ENCODE results near the gene ALX4.

The ALX4 gene

DNA sequence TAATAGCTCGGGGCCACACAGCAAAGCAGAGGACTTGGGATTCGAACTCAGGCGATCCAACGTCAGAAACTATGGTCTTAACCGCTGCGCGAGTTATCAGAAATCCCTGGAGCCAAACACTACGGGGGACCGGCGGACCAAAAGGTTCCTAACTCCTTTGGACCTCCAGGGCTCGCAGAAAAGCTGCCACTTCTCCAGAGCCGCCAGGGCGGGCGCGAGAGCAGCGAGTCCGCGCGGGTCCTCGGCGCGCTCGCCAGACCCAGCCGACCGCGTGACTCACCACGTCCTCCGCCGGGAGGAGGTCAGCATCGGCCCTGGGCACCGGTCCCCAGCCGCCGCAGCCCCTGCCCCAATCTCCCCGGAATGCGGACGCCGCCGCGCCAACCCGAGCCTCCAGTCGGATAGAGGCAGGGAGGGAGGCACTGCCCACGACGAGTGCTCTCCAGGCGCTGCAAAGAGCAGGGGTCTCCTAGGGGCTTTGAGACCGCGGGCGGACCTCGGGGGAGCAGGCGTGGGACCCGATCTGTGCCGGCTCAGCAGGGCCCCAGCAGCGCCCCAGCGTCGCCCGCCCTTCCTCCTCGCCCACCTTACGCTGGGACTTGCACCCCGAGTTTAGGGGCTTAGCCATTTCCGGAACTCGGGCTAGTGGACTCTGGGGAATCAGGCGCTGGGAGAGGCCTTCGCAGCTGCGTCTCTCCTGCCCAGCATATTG lies 6.2 kb upstream of the ALX4 start:
- peak; percentile 22 for DNase-seq (ENCODE audit: low spot score)

DNA sequence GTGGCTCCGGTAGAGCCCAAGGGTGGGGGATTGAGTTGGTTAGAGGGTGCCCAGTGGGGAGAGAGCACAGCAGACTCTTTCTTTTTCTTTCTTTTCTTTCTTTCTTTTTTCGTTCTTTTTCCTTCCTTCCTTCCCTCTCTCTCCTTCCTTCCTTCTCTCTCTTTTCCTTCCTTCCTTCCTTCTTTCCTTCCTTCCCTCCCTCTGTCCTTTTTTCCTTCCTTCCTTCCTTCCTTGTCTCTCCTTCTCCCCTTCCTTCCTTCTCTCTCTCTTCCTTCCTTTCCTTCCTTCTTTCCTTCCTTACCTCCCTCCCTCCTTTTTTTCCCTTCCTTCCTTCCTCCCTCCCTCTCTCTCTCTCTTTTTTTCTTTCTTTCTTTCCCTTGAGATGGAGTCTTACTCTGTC lies 4.8 kb upstream of the ALX4 start:
- DNase-seq (ENCODE audit: low spot score): no peak

DNA sequence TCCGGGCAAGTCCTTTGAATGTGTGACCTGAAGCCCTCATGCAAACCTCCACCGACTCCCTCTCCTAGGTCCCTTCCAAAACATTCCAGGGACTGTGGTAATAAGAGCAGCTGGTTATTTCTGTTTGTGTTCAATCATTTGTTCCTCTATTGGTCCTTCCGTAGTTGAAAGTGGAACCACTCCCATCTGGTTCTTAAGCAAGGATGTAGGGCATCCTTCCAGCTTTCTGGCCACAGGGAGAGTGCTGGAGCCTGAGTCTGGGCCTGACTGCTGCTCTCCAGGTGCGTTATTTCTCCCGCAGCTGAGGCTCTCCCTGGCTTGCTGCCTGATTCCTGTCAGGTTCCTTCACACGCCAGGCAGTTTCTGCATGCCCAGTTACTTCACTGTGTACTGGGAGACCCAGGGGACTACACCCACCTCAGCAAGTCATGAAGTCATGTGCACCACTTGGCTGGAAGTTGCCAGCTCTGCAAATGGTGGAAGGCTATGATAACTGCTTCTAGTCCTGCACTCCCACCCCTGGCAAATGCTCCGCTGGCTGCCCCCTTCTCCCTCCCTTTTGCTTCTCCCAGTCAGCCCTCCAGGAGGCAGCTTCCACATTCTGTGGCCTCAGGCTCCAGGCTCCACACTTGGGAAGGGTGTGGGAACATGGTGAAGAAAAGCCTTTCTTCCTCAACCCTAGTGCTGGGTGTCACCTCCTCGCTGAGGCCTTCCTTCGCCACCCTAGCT lies 4.0 kb upstream of the ALX4 start:
- no peak for DNase-seq (ENCODE audit: low spot score)

DNA sequence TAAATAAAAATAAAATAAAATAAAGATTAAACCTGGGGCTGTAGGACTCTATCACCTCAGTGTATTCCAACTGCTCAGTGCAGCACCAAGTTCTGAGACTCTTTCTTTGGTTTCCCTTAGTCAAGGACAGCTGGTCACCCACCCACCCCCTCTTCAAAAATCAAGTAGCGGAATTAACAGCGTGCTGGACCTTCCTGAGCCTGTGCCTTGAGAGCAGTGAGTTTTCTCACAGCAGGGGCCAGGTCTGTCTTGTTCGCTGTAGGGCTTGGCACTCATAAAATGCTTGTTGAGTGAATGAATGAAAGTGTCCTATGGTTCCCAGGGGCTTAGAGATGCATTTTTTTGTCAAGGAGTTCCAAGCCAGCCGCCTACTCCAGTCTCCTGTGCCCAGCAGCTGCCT lies 2.9 kb upstream of the ALX4 start:
- DNase-seq (ENCODE audit: low spot score): no peak

- no peak for DNase-seq (ENCODE audit: low spot score)
Observed at GRCh38 chr11:44311339-44312261, 1.7 kb upstream of the ALX4 start.

DNA sequence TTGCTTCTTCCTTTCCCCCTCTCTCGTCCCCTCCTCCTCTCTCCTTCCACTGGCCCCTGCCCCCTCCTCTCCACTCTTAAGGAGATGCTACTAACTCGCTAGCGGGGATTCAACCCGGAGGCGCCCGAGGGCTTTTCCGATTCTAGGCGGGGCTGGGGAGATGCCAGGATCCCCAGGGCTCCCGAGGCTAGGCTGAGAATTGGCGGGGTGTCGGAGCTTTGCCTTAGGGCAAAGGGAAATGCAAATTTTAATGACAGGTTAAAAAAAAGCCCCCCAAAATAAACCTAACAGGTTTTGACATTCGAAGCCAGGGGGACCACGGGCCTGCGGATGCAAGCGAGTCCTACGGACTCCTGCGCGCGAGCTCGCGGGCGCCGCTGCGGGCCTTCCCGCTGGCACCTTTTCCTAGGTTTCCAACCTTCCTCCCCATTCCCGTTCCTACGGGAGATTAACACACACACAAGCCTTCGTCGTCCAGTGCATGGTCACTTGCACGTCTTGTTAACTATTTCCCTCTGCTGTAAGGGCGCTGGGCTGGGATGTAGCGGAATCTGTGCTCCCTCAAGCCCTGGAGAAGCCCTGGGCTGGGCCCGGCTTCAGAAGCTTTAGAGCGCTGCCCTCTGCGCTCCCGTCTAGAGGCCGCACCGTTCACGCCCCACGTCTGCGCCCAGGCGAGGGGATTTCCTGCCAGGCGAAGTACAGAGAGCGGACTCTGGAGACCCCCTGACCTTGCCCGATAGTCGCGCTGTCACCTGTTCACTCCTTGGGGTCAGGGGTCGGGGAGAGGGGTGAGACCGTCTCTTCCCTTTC lies 729 bp upstream of the ALX4 start:
- no peak for DNase-seq (ENCODE audit: low spot score)

DNA sequence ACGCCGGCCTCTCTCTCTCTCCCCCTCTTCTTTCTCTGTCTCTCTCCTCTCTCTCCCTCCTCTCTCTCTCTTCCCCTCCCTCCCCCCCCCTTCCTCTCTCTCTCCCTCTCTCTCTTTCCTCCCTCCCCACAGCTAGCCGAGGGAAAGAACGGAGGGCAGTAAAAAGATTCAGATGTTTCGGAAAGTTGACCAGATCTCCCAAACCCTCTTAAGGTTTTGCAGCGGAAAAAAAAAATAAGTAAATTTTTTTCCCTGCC lies 195 bp upstream of the ALX4 start:
- no peak for DNase-seq (ENCODE audit: low spot score)

DNA sequence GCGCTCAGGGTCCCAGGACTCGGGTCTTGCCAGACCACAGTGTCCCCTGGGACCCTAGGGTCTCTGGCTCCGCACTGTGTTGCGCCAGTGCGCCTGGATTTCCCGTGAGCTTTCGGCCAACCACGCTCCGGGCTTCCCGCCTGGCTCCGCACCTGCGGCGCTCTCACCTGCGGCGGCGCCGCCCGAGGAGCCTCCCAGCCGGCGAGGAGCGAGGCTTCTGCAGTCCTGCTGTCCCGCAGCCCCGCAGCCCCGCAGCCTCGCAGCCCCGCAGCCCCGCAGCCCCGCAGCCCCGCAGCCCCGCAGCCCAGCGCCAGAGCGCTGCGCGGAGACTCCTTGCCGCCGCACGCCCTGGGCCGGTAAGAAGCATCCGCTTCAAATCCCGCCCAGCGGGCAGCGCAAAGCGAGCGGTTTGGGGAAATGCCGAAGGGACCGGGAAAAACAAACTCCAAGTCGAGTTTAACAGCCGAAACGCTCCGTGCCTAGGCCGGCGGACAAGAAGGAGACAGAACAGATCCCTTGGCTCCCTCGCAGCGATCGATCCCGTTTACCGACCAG lies 939 bp downstream of the ALX4 start:
- DNase-seq (ENCODE audit: low spot score): no peak

DNA sequence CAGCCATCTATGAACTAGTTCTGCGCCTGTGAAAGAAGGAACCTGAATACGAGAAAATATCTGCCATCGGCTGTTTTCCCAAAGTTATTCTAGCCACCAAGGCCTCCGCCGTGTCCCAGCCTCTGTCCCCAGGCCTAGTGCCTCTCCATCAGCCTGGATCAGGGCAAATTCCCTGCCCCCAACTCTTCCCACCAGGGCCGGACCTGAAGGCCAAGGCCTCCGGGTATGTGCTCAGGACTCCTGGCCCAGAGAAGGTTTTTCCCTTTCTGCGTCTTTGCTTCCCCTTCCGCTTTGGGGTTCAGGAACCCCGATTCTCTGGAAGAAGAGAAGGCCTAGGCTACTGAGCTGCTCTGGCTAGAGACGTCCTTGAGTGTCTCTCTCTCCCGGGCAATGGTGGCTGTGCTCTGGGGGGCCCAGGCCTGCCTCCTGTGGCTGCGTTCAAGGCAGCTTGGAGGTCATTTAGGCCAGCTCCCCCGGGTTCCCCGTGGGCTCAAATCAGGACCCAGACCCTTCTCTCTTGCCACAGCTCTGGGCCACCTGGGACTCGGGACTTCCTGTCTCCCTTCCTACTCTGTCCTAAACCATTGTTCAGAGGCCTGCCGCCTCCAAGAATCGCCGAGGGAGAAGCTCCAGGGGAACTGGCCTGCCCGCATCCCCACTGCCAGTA lies 1.6 kb downstream of the ALX4 start:
- DNase-seq (ENCODE audit: low spot score): no peak

DNA sequence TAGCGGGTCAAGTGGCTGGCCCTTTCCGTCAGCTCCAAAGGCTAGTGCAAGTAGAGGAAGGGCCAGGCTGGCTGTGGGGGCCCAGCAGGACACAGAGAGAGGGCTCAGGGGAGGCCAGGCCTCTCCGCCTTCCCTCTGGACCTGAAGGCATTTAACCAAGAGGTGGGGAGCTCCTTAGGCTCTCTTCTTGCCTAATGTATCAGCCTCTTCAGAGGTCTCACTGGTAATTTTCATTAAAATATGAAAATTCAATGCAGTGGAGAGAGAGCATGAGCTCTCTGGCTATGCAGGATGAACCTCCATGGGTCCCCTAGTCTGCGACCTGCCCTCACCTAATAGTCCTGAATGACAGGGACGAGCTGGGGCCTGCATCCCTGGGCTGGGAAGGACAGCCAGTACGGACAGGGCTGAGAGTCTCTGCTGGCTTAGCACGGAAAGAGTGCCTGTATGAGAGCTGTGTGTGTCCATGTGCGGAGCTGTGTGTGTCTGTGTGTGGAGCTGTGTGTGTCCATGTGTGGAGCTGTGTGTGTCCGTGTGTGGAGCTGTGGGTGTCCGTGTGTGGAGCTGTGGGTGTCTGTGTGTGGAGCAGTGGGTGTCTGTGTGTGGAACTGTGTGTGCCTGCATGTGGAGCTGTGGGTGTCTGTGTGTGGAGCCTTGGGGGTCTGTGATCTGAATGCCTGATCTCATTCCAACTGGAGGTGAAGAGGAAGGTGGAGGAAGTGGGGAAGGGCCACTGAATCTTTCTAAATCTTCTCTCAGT lies 2.4 kb downstream of the ALX4 start:
- no peak for DNase-seq (ENCODE audit: low spot score)

- DNase-seq (ENCODE audit: low spot score): no peak
Observed at GRCh38 chr11:44306918-44307244, 3.1 kb downstream of the ALX4 start.

DNA sequence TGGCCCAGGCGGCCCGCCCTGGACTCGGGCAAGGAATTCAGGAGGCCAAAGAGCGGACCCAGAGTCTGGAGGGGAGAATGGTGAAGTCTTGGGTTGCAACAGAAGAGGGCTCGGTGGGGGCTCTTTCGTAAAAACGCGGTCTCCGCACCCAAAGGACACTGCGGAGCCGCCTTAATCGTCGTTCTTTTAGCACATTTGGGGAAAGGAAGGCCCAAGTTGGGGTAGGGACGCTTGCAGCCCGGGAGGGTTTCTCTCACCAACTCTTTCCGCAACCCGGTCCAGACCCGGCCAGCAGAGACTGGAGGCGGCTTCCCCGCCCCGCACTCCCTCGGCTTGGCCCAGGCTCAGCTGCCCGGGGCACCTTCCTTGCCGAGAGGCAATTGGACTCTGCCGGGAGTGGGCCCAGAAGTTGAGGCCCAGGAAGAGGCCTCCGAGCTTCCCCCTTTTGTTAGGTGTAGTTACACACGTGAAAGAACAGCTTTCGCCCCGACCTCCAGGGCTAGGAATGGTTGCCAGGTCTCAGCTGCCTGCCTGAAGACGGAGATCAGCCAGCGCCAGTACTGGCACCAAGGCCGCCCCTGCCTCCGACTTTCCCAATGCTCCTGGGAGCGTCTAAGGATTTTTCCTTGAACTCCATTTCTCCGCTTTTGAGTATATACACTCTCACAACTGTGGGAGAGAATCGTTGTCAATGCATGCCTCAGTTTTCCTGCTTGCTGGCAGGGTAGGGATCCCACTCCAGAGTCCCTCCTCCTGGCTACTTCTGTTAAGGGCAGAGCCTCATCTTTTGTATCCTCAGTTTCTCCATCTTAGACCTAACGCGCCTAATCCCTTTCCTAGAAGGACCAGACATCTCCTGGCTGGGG lies 3.7 kb downstream of the ALX4 start:
- DNase-seq (ENCODE audit: low spot score): no peak

DNA sequence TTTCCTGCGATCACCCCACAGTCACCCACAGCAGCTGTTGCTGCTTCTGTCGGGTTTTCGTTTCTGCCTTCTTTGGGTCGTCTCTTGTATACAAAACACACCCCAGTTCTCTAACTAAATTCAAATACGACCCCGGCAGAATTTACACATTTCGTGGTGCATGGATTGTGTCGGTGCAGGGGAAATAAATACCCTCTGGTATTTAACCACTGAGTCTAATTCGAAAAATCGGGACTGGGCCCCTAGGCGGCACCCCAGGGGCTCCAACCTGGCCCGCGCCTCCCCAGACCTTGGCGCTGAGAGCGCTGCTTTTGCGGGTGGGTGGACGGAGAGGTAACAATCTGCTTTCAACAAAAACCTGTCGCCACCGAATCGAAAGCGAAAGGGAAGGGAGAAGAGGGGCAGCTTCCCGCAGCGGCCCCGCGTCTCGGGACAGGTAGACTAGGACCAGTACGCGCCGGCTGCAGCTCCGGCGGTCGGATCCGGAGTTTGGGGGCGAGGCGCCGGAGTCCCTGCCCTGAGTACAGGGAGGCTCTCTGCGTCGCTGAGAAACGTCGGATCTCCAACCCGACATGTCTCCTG lies 4.4 kb downstream of the ALX4 start:
- peak; percentile 36 for DNase-seq (ENCODE audit: low spot score)

GRCh38 chr11:44305026-44305469 lies 4.9 kb downstream of the ALX4 start:
- DNase-seq (ENCODE audit: low spot score): no peak

GRCh38 chr11:44304091-44305025 lies 5.6 kb downstream of the ALX4 start:
- no peak for DNase-seq (ENCODE audit: low spot score)

DNA sequence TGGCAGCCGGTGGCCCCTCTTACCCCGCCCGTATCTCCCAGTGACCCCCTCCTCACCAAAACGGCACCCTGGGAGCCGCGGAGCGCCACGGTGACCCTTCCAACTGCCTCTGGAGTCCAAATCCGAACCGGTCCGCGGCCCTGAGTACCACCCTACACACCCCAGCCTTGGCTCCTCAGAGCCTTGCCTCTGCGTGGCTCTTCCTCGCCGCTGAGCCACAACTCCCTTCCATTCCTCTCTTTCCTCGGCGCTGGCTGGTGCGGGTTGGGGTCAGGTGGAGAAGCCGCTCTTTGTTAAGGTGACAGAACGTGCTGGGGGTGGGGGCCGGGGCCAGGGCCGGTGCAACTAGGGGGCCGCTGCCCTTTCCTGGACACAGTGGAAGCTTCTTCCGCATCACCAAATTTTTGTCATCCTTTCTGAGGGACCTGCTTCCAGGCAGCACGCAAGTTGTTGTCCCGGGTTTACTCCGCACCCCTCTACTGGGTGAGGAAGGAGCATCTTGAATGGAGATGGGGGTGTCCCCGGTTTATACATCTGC lies 6.5 kb downstream of the ALX4 start:
- no peak for DNase-seq (ENCODE audit: low spot score)

DNA sequence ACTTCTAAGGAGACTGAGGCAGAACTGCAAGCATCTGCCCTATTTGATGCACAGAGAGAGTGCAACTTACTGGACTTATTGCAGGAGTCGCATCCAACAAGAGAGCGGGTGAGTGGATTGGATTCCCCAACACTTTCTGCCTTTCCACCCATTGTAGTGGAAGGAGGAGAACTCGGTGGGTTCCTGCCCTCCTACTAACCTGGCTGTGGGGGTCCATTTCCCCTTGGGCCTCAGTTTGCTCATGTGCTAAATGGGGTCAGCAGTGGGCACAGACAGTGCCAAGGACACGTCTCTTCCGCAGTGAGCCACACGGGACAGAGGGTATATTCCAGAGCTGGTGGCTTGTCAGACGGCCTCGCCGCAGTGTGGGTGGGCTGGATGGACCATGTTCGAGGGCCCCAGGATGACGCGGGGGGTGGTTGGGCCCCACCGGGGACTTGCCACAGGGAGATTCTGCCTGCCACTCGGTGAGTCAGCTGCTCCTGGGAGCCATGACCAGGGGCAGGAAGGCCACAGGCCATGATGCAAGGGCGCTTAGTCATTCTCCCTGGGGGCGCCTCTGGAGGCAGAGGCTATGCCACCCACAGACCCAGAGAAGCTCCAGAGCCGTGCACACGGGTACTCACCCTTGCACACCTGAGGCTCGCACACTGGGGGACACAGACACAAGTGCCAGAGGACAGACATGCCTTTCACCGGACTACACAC lies 8.2 kb downstream of the ALX4 start:
- DNase-seq (ENCODE audit: low spot score): peak; percentile 76
